Panc1 (cell line): ENCODE measurements around the gene SPPL2C. TPM values are rescaled to one million over a fixed set of nuclear protein-coding genes. Genes with fewer than 3 reads are reported as not detected.

ENCODE experiments used
- ATAC-seq: fragments of 200-7000 bp; cut with Tn5 transposase; 2 replicates; pipeline ENCODE4 v1.9.1; 2020; ENCODE audit warnings: mild to moderate bottlenecking, moderate library complexity
- BruUV-seq: library from RNA; stranded (reverse); fragments of 400-500 nt; replicated peaks from 2 replicates; lab custom pipeline; 2021; lab: Mats Ljungman, UMichigan
- CTCF ChIA-PET: fragments of 300-600 bp; sonication (Branson Sonifier 250); formaldehyde crosslinking; loops from one replicate; lab custom pipeline; 2022; ENCODE audit warnings: antibody characterized with exemption; lab: Charles Lee
- POLR2A ChIA-PET: fragments of 300-600 bp; sonication (Branson Sonifier 250); formaldehyde crosslinking; loops from one replicate; lab custom pipeline; 2022; ENCODE audit warnings: antibody characterized with exemption; lab: Charles Lee
- DNase-seq: peaks from one replicate; pipeline ENCODE4 v3.0.0-alpha.2; 2010; ENCODE audit warnings: low read depth, low spot score
- H3K27ac ChIP-seq: 2 replicates; pipeline ENCODE4 v1.5.1; 2011; ENCODE audit warnings: mild to moderate bottlenecking, low read length, inconsistent platforms
- H3K27me3 ChIP-seq: fragments of 200-500 bp; sonication (Bioruptor generic); 2 replicates; pipeline ENCODE4 v1.6.0; 2014; ENCODE audit warnings: low read length, inconsistent platforms; ENCODE audit not compliant: control insufficient read depth, insufficient read depth
- H3K36me3 ChIP-seq: fragments of 200-500 bp; sonication (Bioruptor generic); 2 replicates; pipeline ENCODE4 v1.5.1; 2014; ENCODE audit warnings: inconsistent platforms, mild to moderate bottlenecking, low read length, moderate library complexity; ENCODE audit not compliant: control insufficient read depth, insufficient read depth
- H3K4me1 ChIP-seq: 2 replicates; pipeline ENCODE4 v1.5.1; 2011; ENCODE audit warnings: inconsistent platforms, mild to moderate bottlenecking, low read length, moderate library complexity; ENCODE audit not compliant: control insufficient read depth, insufficient read depth
- H3K4me3 ChIP-seq, 2 experiments: 2 replicates each; pipeline ENCODE4 v1.5.1; 2011 to 2012; ENCODE audit warnings: low read depth in 2 of 2, low read length in 2 of 2, mild to moderate bottlenecking in 2 of 2, inconsistent platforms in 1 of 2, moderate library complexity in 1 of 2
- H3K9me3 ChIP-seq: fragments of 200-500 bp; sonication (Bioruptor generic); 2 replicates; pipeline ENCODE4 v1.5.1; 2014; ENCODE audit warnings: low read depth, mild to moderate bottlenecking, inconsistent platforms, low read length, moderate library complexity; ENCODE audit not compliant: control insufficient read depth, insufficient read depth
- POLR2AphosphoS5 ChIP-seq: IDR thresholded peaks from 2 replicates; pipeline ENCODE4 v1.6.1; 2012; ENCODE audit warnings: mild to moderate bottlenecking, low read depth, low read length, moderate library complexity
- SIN3A ChIP-seq: IDR thresholded peaks from 2 replicates; pipeline ENCODE4 v1.6.1; 2012; ENCODE audit warnings: low read depth, mild to moderate bottlenecking, low read length, moderate library complexity, borderline replicate concordance; ENCODE audit not compliant: insufficient read depth
- TCF7L2 ChIP-seq: IDR thresholded peaks from 2 replicates; pipeline ENCODE4 v1.6.1; 2011; ENCODE audit warnings: mild to moderate bottlenecking, low read depth, low read length, inconsistent platforms
- in situ Hi-C: cut with HindIII; loops from 2 replicates; pipeline ENCODE4 v1.10.0; 2016; ENCODE audit warnings: low sequenced_read_pairs, low pct_unique_long_range_greater_than_20kb
- intact Hi-C: fragments of 100-400 bp; cut with micrococcal nuclease; formaldehyde crosslinking; loops from one replicate; pipeline ENCODE4 v1.10.0; 2022; ENCODE audit not compliant: unreplicated experiment
- total RNA-seq: library from RNA; stranded (reverse); gene quantifications from one replicate; pipeline ENCODE4 v1.2.1, GENCODE V29; 2021; ENCODE audit not compliant: unreplicated experiment
- TF ChIP-seq, protein P1 (sequence below): fragments of 450-650 bp; IDR thresholded peaks from 2 replicates; pipeline ENCODE4 v1.5.1; 2017; ENCODE audit warnings: mild to moderate bottlenecking
- TF ChIP-seq, protein P2 (sequence below), 2 experiments: IDR thresholded peaks; 2 replicates each; pipeline ENCODE4 v1.6.1; 2011 to 2012; ENCODE audit warnings: low read depth in 2 of 2, control low read depth in 1 of 2, low read length in 1 of 2, mild to moderate bottlenecking in 1 of 2, moderate library complexity in 1 of 2; ENCODE audit not compliant: insufficient read depth in 1 of 2

SPPL2C gene
- total RNA-seq, 1 experiment from 2014 or later: not detected

GRCh38 chr17:45820052-45820780 is 24.5 kb upstream of the SPPL2C start:
- in situ Hi-C loops (no loop called here), intact Hi-C loops (no loop called here)
- no TSS peak for BruUV-seq
- ATAC-seq: no peak
- Histone ChIP-seq H3K27ac (no peak overlapping the region), H3K9me3 (no peaks in the 10 kb centered on the region), H3K4me1 (no peaks in the 10 kb centered on the region), H3K36me3 (no peaks in the 10 kb centered on the region), H3K27me3 (no peaks in the 10 kb centered on the region), H3K4me3 (no peak overlapping the region)
- CTCF ChIA-PET: no interaction called here
- TF ChIP-seq SIN3A: no peak
- TF ChIP-seq TCF7L2: no peak
- TF ChIP-seq, protein P1, sequence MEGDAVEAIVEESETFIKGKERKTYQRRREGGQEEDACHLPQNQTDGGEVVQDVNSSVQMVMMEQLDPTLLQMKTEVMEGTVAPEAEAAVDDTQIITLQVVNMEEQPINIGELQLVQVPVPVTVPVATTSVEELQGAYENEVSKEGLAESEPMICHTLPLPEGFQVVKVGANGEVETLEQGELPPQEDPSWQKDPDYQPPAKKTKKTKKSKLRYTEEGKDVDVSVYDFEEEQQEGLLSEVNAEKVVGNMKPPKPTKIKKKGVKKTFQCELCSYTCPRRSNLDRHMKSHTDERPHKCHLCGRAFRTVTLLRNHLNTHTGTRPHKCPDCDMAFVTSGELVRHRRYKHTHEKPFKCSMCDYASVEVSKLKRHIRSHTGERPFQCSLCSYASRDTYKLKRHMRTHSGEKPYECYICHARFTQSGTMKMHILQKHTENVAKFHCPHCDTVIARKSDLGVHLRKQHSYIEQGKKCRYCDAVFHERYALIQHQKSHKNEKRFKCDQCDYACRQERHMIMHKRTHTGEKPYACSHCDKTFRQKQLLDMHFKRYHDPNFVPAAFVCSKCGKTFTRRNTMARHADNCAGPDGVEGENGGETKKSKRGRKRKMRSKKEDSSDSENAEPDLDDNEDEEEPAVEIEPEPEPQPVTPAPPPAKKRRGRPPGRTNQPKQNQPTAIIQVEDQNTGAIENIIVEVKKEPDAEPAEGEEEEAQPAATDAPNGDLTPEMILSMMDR: no peak
- POLR2A ChIA-PET: interaction anchor here (0.6 kb wide), 1 partner anchor 131 kb away, joined by 3 read pairs; no protein-coding TSS in a partner anchor
- no peak for DNase-seq

GRCh38 chr17:45821147-45821546 is 23.5 kb upstream of the SPPL2C start:
- H3K4me1 ChIP-seq: no peaks in the 10 kb centered on the region
- no peaks in the 10 kb centered on the region for H3K9me3 ChIP-seq
- ATAC-seq (no peak), DNase-seq (no peak)
- intact Hi-C loops: no loop called here
- in situ Hi-C loops: no loop called here
- ChIA-PET POLR2A (no interaction called here), CTCF (no interaction called here)
- BruUV-seq: no TSS peak
- no peak overlapping the region for H3K27ac ChIP-seq
- no peaks in the 10 kb centered on the region for H3K27me3 ChIP-seq
- no peak overlapping the region for H3K4me3 ChIP-seq
- no peak for TF ChIP-seq POLR2AphosphoS5
- no peak for TF ChIP-seq TCF7L2
- TF ChIP-seq SIN3A: no peak
- no peaks in the 10 kb centered on the region for H3K36me3 ChIP-seq

- ChIA-PET POLR2A (no interaction called here), CTCF (no interaction called here)
- no peaks in the 10 kb centered on the region for H3K9me3 ChIP-seq
- DNase-seq (no peak), ATAC-seq (no peak)
- TF ChIP-seq, protein P2, sequence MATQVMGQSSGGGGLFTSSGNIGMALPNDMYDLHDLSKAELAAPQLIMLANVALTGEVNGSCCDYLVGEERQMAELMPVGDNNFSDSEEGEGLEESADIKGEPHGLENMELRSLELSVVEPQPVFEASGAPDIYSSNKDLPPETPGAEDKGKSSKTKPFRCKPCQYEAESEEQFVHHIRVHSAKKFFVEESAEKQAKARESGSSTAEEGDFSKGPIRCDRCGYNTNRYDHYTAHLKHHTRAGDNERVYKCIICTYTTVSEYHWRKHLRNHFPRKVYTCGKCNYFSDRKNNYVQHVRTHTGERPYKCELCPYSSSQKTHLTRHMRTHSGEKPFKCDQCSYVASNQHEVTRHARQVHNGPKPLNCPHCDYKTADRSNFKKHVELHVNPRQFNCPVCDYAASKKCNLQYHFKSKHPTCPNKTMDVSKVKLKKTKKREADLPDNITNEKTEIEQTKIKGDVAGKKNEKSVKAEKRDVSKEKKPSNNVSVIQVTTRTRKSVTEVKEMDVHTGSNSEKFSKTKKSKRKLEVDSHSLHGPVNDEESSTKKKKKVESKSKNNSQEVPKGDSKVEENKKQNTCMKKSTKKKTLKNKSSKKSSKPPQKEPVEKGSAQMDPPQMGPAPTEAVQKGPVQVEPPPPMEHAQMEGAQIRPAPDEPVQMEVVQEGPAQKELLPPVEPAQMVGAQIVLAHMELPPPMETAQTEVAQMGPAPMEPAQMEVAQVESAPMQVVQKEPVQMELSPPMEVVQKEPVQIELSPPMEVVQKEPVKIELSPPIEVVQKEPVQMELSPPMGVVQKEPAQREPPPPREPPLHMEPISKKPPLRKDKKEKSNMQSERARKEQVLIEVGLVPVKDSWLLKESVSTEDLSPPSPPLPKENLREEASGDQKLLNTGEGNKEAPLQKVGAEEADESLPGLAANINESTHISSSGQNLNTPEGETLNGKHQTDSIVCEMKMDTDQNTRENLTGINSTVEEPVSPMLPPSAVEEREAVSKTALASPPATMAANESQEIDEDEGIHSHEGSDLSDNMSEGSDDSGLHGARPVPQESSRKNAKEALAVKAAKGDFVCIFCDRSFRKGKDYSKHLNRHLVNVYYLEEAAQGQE (IDR thresholded peaks at IDR 0.05; ENCODE audit: insufficient read depth in 1 of 2, low read depth in 2 of 2, low read length in 1 of 2): no peak
- TF ChIP-seq POLR2AphosphoS5 (no peak), TCF7L2 (no peak), SIN3A (no peak)
- TF ChIP-seq, protein P1: no peak
- no peak overlapping the region for H3K4me3 ChIP-seq
- no peaks in the 10 kb centered on the region for H3K36me3 ChIP-seq
- intact Hi-C loops (no loop called here), in situ Hi-C loops (no loop called here)
- H3K27me3 ChIP-seq: no peaks in the 10 kb centered on the region
- H3K27ac ChIP-seq: no peak overlapping the region
- no TSS peak for BruUV-seq
- no peaks in the 10 kb centered on the region for H3K4me1 ChIP-seq
Measured at GRCh38 chr17:45823598-45823997, 21.1 kb upstream of the SPPL2C start.
